ENCODE data around the gene SH2D5.

DNA sequence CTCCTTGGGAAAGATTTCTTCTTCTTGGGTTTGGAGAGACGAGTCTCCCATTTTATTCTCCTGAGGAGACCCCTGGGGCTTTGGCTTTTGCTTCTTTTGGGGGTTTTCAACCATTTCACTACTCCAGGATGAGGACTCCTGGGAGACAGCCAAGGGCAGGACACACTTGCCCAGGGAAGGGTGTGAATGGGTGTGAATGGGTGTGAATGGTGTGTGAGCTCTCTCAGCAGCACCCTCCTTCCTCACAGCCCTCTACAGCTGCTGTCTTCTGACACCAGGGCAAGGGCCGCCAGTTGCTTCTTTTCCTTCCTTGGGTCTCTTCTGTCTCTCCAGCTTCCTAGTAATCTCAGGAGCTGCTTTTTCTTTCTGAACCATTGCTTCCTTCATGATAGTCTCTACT lies 38.9 kb downstream of the SH2D5 start:
- TF ChIP-seq POLR2A (IDR thresholded peaks at IDR 0.05) (no peak), POLR2AphosphoS5 (IDR thresholded peaks at IDR 0.05) (no peak), EP300 (IDR thresholded peaks at IDR 0.05) (no peak)
- TF ChIP-seq, protein P1, sequence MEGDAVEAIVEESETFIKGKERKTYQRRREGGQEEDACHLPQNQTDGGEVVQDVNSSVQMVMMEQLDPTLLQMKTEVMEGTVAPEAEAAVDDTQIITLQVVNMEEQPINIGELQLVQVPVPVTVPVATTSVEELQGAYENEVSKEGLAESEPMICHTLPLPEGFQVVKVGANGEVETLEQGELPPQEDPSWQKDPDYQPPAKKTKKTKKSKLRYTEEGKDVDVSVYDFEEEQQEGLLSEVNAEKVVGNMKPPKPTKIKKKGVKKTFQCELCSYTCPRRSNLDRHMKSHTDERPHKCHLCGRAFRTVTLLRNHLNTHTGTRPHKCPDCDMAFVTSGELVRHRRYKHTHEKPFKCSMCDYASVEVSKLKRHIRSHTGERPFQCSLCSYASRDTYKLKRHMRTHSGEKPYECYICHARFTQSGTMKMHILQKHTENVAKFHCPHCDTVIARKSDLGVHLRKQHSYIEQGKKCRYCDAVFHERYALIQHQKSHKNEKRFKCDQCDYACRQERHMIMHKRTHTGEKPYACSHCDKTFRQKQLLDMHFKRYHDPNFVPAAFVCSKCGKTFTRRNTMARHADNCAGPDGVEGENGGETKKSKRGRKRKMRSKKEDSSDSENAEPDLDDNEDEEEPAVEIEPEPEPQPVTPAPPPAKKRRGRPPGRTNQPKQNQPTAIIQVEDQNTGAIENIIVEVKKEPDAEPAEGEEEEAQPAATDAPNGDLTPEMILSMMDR (IDR thresholded peaks at IDR 0.05), result no peak
